ENCODE results near the gene ABO.
"Not testable (repeated sequence)": the region's sequence is repeated elsewhere in the genome, so short reads cannot be mapped to it uniquely, and the experiment has no call there.

ABO gene

DNA sequence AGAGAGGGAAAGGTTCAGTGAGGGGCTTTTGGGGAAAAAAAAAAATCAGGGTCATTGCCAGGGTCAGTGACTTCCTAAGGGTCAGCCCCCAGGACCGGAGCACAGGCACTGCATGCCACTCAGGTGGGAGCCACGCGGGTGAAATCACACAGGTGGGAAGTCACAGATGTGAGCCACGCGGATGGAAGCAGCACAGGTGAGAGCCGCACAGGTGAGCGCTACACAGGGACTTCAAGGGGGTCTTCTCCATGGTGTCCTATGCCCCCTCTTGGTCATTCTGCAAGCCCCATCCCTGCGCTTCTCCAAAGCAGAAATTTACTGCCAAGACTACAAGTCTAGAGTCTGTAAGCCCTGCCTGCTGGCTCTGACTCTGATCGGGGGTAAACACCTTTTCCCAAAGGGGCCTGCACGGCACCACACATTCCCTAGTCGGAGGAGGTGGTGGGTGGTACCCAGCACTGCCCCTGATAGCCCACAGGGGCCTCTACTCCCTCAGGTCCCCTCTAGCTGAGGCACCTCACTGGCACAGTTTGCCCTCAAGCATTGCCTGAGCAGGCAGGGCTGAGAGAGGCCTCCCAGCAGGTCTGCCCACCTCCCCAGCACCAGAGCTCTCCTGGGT lies 47.6 kb downstream of the ABO start:
- in situ Hi-C loops (cut with HindIII; ENCODE audit: low sequenced_read_pairs), result no loop called here
- H3K4me3 ChIP-seq (ENCODE audit: low read depth, low read length), result no peak overlapping the region
- TF ChIP-seq CTCF (IDR thresholded peaks at IDR 0.05; ENCODE audit: low read depth, low read length, missing control alignments), result no peak
- DNase-seq (ENCODE audit: low read depth), result no peak

GRCh38 chr9:133226219-133227171 lies 48.5 kb downstream of the ABO start:
- DNase-seq (ENCODE audit: low read depth), result no peak
- no peak for TF ChIP-seq CTCF (IDR thresholded peaks at IDR 0.05; ENCODE audit: low read depth, low read length, missing control alignments)
- no peak overlapping the region for H3K4me3 ChIP-seq (ENCODE audit: low read depth, low read length)
- in situ Hi-C loops (cut with HindIII; ENCODE audit: low sequenced_read_pairs), result no loop called here

GRCh38 chr9:133225171-133226011 lies 49.6 kb downstream of the ABO start:
- H3K4me3 ChIP-seq (ENCODE audit: low read depth, low read length), result no peak overlapping the region
- TF ChIP-seq CTCF (IDR thresholded peaks at IDR 0.05; ENCODE audit: low read depth, low read length, missing control alignments), result no peak
- no peak for DNase-seq (ENCODE audit: low read depth)
- in situ Hi-C loops (cut with HindIII; ENCODE audit: low sequenced_read_pairs), result no loop called here

- no peak for TF ChIP-seq CTCF (IDR thresholded peaks at IDR 0.05; ENCODE audit: low read depth, low read length, missing control alignments)
- DNase-seq (ENCODE audit: low read depth), result no peak
- no peak overlapping the region for H3K4me3 ChIP-seq (ENCODE audit: low read depth, low read length)
- in situ Hi-C loops (cut with HindIII; ENCODE audit: low sequenced_read_pairs), result no loop called here
Observed at GRCh38 chr9:133224762-133225161, 50.2 kb downstream of the ABO start.

DNA sequence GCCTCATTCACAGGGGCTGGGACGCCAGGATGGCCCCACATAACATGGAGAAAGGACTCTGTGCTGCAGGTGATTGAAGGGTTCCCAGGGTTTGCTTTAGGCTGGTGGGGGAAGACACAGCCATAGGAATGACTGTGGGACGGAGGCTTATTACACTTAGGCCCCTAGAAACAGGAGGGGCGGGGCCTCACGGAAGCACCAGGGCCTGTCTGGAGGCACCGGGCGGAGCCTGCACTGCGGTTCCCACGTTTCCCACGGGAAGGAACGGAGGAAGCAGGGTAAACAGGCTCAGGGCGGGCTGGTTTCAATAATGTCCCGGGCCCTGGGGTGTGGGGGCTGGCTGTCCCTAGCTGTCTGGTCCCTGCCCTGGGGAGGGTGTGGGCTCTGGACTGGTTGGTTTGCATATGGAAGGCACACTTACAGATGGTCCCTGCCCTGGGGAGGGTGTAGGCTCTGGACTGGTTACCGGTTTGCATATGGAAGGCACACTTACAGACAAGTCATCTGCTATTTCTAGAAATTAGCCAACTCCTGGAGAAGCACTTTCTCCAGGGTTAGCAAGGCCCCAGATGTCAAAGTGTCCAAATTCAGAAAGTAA lies 51.7 kb downstream of the ABO start:
- DNase-seq (ENCODE audit: low read depth); in situ Hi-C loops (cut with HindIII; ENCODE audit: low sequenced_read_pairs); H3K4me3 ChIP-seq (ENCODE audit: low read depth, low read length): not testable (repeated sequence)

- H3K4me3 ChIP-seq (ENCODE audit: low read depth, low read length); DNase-seq (ENCODE audit: low read depth); in situ Hi-C loops (cut with HindIII; ENCODE audit: low sequenced_read_pairs): not testable (repeated sequence)
Observed at GRCh38 chr9:133221994-133222393, 53.0 kb downstream of the ABO start.

- in situ Hi-C loops (cut with HindIII; ENCODE audit: low sequenced_read_pairs), result no loop called here
- DNase-seq (ENCODE audit: low read depth), result no peak
Observed at GRCh38 chr9:133221177-133221809, 53.7 kb downstream of the ABO start.

DNA sequence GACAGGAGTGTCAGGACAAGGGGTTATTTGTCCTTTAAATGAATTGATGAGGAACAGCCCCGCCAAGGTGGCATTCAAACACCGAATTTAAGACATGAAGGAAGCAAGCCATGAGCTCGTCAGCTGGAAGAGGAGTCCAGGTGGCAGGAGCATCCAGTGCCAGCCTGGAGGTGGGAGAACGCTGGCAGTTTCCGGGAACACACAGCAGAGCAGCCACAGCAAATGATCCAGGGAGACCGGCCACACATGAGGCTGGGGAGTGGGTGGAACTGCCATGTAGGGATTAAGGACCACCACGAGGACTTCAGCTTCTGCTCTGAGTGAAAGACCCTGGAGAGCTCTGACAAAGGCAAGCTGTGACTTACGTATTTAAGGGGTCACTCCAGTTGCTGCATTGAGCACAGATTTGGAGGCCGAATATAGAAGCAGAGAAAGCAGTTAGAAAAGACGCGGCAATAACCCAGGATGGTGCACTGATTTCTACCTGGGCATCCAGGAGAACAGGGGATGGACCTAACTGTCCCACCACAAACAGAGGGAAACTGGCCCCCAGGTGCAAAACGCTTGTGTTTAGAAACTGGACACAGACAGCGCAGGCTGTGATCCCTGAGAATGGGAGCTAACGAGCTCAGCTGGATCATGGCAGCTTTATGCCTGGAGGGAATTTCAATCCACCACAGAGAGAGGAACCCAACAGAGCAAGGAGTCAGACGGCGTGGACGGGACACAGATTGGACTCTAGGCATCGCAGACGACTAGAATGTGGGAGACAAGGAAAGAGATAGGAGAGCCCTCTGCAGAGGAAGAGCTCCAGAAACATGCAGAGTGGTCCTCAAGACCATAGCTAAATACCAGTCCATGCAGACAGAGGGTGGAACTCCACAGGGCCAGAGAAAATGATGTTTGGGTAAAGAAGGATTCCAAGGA lies 56.7 kb downstream of the ABO start:
- H3K4me3 ChIP-seq (ENCODE audit: low read depth, low read length); in situ Hi-C loops (cut with HindIII; ENCODE audit: low sequenced_read_pairs); DNase-seq (ENCODE audit: low read depth): not testable (repeated sequence)

More at GRCh38 chr9:133221177-133221809, 53.7 kb downstream of the ABO start:
- H3K4me3 ChIP-seq (ENCODE audit: low read depth, low read length), result no peak overlapping the region
- TF ChIP-seq CTCF (IDR thresholded peaks at IDR 0.05; ENCODE audit: low read depth, low read length, missing control alignments), result no peak

Data from astrocyte of the cerebellum (primary cell).